ENCODE data around the gene TPH2.
A peak's percentile ranks its signal among the peaks of the same experiment; 100 is the strongest.

Gene TPH2

DNA sequence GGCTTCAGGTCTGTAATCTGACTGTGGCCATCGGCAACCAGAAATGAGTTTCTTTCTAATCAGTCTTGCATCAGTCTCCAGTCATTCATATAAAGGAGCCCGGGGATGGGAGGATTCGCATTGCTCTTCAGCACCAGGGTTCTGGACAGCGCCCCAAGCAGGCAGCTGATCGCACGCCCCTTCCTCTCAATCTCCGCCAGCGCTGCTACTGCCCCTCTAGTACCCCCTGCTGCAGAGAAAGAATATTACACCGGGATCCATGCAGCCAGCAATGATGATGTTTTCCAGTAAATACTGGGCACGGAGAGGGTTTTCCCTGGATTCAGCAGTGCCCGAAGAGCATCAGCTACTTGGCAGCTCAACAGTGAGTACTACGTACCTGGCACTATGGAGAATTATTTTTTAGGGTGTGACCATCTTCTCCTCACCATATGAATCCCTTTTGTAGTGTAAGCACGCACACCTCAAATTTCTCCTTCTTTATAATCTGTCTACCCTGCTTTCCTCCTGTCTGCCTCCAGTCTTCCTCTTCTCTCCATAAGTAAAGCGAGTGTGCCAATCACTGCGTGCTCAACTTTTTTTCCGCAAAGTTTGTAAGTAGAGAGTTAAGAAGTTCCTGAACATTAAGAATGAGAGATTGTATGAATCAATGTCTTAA lies at the start of gene TPH2:
TSS of gene TPH2 (plus strand) at position 118 of the 658 bp plus-strand sequence. CDS start at position 260, 142 bp downstream.
- DNase-seq: peak; percentile 48 to 77

DNA sequence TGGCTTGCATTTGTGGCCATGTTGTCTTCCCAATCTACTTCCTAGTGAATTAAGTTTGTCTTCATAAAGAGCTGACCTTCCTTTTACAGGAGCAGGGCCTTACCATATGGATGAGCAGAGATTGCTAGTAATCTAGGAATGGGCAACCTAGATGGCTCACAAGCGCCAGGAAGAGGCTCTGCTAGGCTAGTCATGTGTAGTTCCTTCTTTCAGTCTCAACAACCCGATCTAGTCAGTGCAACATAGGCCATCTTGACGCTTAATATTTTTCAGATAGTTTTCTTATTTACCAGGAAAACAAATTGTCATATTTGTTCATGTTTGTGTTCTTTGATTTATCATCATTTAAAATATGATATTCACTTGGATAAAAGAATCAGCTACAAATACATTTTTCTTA lies 48.2 kb upstream of the TPH2 start:
- DNase-seq: no peak

DNA sequence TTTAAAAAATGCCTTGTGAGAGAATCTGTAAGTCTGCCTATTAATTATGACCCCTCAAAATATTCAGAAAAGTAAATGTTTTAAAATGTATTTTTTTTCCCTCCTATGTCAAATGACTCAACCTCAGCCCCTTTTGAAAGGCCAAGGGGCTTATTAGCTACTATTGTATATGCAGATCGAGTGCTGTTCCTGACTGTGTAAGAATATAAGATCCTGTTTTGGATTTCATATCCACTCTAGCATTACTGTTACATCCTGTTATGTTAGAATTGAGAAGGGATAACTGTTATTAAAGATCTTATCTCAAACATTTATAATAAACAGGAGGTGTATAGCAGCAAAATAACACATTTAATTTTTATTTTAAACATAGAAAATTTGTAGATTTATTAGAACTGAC lies 46.6 kb upstream of the TPH2 start:
- no peak for DNase-seq

DNA sequence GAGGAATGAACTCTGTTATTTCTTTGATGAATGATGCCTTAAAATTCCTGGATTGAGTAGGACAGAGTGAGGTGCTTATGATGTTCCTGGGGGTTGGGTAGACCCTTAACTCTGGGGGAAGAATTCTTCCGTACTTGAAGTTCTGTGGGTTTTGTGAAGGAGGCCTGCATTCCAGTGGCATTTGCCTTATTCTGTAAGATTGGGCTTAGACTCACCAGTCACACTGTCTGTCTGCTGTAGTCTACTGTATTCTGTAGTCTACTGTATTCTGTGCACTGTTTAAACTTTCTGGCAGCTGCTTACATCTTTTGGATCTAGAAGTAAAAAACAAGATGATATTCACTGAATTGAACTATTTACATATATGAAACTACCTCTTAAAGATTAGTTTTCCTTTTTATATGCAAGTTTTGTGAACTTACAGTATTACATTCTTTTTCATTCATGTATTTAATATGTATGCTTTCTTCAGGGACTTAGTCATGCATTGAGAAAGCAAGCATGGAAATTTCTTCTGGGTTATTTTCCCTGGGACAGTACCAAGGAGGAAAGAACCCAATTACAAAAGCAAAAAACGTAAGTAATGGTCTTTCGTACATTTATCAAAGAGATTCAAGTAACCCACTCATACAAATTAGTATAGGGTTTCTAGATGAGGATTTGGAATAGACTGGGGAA lies 42.3 kb upstream of the TPH2 start:
- no peak for DNase-seq

DNA sequence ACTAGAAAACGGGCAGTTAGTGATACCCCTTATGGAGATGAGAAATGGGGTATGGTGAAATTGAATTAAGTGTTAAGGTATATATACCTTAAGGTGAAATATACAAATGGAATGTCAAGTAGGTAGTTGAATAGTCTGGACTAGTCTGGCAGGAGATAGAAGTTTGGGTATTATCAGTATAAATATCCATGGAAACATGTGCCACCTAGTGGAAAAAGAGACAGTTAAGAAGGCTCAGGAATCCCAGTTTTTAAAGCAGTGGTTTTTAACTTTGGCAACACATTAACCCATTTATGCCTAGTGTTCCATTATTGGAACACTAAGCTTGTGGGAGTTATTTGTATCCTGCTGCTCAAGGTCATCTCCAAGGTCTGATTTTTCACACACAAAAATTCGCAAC lies 38.6 kb upstream of the TPH2 start:
- no peak for DNase-seq

DNA sequence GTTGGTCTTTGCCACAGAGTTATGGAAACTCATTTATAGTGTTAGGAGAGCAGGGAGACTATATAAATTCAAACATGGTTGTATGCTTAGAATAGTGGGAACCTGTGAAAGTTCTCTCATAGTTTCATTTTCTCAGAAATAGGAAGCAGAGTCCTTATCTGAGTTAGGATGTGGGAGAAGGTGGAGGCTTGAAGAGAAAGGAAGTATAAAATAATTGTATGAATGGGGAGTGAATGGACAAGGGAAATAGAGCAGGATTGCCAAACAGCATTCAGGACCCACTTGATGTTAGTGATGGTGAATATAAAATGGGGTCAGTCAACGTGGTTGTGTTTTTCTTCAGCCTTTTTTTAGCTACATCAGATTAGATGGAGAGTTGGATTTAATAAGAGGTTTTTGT lies 34.0 kb upstream of the TPH2 start:
- DNase-seq: no peak

DNA sequence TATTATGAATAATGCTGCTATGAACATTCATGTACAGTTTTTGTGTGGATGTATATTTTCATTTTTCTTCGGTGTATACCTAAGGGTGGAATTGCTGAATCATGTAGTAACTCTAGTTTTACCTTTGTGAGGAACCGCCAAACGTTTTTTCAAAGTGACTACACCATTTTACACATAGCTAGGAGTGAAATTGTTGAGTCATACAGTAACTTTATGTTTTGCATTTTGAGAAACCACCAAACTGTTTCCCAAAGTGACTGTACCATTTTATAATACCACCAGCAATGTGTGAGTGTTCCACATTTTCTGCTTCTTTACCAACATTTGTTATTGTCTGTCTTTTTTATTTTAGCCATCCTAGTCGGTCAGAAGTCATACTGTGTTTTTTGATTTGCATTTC lies 3.1 kb upstream of the TPH2 start:
- DNase-seq: no peak

DNA sequence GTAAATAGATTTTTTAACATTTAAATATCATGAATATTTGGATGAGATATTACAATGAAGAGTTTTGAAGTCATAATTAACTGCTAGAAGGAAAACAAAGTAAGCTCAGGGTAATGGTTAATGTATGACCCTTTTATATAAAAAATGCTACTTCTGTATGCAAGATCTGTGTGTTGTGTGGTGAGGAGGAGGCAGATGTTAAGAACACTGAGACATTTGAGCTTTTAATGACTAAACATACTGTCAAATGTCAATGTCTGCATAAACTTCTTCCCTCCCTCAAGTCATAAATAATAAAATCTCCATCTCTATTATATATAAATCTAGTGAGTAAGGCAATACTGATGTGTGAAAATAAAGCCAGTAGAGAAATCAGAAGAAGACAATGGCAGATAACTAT lies 1.4 kb downstream of the TPH2 start:
- no peak for DNase-seq

DNA sequence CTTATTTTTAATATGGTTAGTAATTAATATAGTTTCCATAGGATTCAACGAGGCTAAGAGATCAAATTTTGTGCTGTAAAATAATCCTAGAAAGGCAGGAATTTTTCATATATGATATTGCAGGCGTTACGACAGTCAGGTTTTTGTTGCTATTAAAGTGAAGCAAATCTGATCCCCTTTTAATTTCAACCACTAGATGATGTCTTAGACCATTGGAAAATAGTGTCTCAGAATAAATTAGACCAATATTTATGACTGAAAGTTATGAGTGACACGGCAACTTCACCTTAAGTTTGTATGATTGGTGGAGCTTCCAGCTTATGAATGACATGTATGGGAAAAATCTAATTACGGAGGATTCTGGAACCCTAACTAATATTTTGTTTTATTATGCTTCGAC lies 2.5 kb downstream of the TPH2 start:
- DNase-seq: no peak

DNA sequence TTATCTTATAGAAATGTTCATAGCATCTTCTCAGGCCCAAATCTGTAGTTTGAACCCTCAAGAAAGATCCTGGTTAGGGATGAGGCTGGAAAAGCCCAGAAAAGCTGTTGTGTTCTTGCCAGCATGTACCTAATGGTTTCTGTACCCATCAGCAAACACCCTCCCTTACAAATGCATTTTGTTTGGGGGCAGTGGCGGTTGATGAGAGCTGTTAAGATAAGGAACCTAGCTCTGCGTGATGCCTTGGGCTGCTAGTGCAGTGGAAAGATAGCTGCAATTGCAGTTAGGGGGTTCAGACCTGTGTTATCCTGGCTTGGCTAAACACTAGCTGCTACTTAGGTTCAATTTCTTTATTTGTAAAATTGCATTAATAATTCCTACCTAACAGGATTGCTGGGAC lies 3.6 kb downstream of the TPH2 start:
- no peak for DNase-seq

DNA sequence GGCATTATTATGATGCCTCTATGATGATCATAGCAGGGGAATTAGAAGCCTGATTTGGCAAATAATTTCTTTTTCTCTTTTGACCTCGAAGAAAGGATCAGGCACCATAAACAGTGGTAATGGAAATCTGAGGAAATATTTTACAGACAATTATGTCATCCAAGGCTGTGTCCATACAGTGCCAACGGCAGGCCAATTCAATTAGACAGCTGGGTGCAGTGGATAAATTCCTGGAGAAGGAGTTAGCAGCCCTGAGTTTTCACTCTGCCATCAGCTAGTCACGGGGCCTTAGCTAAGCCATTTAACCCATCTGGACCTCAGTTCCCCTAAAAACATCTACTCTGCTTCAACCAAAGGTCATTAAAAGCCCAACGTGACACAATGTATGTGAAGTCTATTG lies 4.1 kb downstream of the TPH2 start:
- DNase-seq: peak in 1 of 2 experiments; percentile 25

DNA sequence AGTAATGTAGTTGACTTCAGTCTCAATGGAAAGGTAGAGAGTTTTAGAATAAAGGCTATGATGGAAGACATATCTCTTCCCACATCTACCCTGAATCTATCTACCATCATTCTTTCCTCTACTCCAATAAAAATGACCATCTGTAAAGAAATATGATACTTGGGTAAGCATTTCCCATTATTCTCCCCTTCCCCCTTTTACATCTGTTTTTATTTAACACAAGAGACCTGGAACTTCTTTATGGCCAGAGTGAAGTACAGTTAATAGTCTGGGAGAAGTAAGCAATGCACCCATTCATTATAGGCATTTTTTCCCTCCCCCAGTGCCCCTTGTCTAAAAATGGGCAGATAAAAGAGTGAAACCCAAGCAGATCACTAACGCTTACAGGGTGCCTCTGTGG lies 6.5 kb downstream of the TPH2 start:
- DNase-seq: no peak

DNA sequence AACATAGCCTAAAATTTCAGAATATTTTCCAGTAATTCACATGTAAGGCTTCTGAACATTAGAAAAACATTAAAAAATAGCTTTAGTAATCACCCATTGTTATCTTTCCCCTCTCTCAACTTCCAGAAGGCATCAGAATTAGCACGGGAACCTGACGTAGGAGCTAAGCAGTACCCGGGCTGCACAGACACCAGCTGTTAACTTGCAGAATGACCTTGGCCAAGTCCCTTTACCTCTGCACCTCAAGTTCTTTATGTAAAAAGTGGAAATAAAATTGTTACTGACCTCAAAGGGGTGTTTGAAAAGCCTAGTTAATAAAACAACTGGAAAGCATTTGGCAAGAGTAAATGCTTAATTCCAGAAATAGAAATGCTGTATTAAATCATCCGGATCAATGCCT lies 7.2 kb downstream of the TPH2 start:
- DNase-seq: no peak

DNA sequence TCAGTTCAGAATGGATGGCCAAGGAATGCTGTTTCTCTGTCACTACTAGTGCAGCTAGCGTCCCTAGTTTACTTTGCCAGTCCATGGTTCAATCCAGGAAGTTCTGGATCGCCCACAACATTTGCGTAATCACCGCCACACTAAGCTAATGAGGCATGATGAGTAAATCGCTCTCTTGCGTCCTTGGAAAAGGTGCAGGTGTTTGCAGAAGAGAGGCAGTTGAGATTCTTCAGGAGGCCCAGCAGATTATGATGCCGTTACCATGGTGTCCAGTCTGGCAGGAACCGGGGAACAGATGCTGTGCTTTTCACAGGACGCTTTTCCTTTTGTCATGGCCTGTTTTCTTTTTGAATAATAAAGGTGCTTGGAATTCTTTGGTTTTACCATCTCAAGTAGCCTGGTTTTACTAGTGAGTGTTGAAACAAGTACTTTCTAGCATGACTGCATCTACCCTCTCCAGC lies 9.0 kb downstream of the TPH2 start:
- DNase-seq: peak; percentile 68 to 90

DNA sequence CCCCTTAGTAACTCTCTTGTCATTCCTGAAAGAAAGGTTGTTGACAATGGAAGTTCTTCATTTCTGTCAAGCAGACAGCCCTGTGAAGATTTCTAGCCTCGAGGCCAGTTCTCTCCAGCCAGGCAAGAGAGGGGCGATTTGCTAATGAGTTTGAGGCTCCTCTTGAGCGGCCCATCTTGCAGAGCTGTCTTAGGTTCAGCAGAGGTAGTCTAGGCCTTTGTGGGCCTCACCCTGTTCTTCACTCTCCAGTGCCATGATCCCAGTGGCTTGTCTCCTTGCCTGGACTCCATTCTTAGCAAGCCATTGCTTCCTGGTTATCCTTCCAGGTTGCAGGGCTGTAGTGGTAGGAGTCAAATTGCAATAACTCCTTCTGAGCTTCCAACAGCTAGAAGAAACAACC lies 9.7 kb downstream of the TPH2 start:
- no peak for DNase-seq

DNA sequence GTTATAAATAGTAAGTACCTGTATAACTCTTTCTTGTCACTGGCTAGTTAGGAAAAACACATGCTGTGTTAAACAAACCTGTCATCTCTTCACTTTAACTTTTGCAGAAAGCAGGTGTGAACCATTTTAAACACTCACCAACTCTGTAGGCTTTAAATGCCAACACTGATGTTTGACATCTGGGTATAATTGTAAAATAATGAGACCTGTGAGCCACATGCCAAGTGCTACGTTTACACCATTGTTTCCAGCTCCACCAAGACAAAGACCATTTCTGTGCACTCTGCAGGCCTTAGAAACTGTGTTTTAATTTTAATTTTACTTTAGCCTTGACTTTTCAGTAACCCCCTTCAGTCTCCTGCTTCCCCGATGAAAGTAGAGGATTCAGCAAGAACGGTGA lies 11.0 kb downstream of the TPH2 start:
- DNase-seq: no peak

DNA sequence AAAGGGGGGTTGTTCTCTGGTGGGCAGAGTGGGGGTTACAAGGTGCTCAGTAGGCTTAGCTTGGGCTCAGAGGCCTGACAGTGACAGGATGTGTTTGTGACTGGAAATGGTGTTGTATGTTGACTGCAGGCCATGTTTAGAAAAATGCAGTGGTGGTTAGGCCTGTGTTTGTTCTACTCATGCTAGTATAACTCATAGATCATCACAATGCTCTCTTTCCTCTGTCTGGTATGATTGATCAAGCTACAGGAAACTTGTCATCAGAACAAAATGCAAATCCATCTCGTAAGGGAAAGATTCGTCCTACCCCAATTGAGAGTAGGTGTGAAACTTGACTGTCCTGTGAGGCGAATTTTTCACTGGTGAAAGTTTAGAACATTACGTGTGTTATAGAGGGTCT lies 11.8 kb downstream of the TPH2 start:
- no peak for DNase-seq

DNA sequence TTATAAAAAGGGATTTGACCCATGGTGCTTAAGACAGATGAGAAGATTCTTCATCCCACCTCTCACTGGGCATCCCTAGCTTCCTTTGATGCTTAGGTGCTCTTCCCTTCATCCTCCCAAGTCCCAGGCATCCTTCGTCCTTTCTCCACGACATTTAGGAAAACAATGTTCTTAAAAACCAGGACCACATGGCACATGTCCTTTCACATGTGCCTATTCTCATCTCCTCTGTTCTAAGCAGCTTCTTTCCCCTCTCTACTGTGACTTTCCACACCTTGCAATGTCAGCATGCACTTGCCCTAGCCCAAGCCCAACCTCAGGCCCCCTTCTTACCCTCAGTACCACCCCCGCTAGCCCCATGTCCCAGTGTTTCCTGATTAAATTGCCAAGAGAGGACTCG lies 12.2 kb downstream of the TPH2 start:
- no peak for DNase-seq

DNA sequence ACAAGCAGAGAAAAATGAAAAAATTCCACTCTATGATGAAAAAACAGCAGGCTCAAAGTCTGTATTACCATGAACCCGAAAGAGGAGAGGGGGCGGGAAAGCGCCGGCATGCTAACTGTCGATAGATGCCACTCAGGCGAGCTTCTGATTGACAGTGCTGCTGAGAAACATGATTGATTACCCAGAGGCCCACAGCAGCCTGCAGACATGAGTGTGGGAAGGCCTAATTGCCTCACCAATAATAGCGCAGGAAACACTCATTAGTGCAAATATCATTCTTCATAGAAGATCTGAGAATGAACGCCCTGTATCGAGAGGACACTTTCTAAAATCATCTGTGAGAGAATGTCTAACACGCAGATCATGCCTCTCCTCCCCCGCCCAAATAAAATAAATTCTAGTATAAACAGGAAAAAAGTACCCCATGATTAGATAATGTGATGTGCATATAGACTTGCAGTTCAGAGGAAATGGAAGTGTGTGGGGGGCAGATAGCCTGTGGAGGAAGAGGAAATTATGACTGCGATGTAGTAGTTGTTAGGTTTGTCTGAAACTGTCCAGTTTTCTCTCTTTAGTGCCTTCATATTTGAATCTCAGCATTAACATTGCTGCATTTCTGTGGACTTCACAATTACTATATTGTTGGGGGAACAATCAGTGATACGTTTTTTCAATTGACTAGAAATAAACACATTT lies 15.6 kb downstream of the TPH2 start:
- DNase-seq: no peak

DNA sequence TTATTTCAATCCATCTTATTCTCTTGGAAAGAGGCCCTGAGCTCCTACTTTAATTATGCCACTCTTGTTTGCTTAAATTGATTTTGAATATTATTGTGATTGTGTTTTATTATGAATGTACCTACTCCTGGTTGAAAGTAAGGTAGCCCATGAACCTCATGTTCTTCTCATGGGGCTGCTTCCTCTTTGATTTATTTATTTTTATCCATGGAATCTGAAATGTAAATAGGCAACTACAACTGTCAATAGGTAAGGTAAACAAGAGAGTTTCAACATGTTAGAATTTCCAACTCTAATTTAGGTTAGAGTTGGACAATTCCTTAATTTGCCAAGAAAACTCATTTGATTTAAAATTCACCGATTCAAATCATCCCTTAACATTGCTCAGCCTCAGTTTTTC lies 16.2 kb downstream of the TPH2 start:
- DNase-seq: no peak

DNA sequence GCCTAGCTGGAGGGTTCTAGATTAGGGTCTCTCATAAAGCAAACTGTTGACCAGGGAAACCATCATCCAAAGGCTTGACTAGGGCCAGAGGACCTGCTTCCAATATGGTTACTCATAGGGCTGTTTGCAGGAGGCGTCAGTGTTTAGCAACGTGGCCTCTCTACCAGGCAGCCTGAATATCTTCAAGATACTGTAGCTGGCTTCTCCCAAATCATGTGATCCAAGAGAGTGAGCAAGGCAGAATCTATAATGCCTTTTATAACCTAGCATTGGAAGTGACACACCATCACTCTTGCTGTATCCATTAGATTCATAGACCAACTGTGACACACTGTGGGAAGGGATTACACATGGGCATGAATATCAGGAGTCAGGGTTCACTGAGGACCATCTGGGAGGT lies 17.3 kb downstream of the TPH2 start:
- DNase-seq: no peak

DNA sequence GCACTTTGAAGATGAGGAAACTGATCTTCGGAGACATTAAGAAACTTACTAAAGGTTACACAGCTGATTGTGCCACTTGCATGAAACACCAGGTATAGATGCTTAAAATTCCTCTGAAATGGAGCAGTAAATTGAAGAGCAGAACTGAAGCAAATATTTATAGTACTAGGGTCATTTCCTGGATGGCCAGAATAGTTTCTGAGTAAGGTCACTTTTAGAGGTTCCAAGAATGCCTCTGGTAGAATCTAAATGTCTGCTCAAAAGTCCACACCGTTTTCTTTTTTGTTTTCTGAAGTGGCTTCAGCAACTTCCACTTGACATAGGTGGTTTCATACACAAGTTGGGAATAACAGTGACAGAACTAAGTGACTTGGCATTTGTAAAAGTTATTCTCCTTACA lies 19.4 kb downstream of the TPH2 start:
- DNase-seq: no peak

DNA sequence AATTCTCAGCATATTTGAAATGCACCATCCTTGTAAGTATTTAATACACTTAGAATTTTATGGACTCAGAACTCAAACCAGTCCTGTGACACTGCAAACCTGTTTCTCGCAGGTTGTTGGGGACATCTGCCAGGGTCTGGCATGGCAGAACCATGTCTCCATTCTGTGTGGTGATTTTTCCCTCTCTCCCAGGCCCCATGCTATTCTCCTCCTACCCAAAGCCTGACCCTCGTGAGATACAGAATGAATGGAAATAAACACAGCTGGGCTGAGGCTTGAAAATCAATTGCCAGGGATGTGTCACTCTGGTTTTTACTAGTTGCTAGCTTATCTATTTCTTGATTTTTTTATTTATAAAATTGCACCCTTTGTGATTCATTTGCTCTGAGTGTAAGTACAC lies 19.8 kb downstream of the TPH2 start:
- DNase-seq: no peak

DNA sequence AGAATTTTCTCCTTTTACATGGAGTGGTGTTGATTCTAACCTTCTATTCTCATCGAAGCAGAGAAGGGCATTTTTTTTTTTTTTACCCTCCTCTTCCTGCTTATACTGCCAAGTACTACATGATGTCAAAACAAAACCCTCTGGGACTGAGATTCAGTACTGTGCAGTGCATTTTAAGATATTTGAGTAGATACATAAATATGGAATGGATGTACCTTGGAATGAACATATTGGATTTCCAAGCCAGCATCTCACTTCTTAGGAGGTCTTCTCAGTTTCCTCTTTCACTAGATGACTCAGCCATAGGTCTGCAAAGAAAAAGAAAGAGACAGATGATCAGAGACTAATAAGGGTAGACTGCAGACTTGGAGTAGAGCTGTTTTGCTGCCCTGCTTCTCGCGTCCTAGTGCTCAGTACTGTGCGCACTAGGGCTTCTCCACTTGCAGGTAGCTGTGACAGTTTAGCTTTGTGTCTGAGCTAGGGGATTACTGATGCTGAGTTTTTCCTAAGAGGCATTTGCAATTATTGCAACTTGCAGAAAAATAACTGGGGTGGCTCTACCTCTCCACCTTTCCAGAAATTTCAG lies 20.4 kb downstream of the TPH2 start:
- no peak for DNase-seq

All from NCI-H446 (cell line).